GM12875 (cell line): Measurements from ENCODE around the gene EPHB2.

Experiments used
- H3K4me3 ChIP-seq: one replicate; pipeline ENCODE4 v1.5.1; 2011; ENCODE audit warnings: low read depth, low read length, control low read depth
- TF ChIP-seq, protein P1 (sequence below): IDR thresholded peaks from 2 replicates; pipeline ENCODE4 v1.5.1; 2011; ENCODE audit warnings: low read depth, mild to moderate bottlenecking, control low read depth, inconsistent platforms, low read length, moderate library complexity, borderline replicate concordance; ENCODE audit not compliant: insufficient read depth

EPHB2 gene

DNA sequence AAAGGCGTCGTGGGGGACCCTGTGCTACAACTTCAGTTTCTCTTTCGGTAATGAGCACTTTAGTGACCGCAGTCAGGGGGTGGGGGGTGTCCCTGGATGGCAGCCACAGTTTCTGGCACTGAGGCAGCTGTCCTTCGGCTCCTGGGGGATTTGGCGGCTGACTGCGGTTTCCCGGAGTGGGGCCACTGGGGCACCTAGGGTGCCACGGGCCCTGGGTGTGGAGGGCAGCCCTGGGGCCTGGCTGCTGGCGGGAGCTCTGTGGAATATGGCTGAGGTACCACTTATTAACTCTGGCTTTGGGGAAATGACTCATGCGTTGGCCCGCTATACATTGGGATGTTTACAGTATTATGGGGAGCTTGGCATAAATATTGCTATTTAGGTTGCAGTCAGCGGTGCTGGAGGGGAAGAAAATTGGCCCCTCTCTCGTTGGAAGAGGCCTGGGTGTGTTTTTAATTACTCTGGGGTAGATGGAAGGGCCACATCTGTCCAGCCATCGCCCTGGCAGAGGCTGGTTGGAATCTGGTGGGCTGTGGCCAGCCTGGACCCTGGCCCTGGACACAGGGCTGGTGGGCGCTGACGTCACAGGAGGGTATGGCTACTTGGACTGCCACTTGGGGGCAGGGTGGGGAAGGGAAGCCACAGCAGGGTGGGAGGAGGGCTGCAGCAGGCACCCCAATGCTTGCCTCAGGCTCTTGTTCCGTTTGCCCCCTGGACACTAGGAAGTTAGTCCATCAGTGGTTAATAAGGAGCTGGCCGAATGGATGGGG, 2.0 kb downstream of the EPHB2 start:
- H3K4me3 ChIP-seq = no peak overlapping the region
- TF ChIP-seq, protein P1, sequence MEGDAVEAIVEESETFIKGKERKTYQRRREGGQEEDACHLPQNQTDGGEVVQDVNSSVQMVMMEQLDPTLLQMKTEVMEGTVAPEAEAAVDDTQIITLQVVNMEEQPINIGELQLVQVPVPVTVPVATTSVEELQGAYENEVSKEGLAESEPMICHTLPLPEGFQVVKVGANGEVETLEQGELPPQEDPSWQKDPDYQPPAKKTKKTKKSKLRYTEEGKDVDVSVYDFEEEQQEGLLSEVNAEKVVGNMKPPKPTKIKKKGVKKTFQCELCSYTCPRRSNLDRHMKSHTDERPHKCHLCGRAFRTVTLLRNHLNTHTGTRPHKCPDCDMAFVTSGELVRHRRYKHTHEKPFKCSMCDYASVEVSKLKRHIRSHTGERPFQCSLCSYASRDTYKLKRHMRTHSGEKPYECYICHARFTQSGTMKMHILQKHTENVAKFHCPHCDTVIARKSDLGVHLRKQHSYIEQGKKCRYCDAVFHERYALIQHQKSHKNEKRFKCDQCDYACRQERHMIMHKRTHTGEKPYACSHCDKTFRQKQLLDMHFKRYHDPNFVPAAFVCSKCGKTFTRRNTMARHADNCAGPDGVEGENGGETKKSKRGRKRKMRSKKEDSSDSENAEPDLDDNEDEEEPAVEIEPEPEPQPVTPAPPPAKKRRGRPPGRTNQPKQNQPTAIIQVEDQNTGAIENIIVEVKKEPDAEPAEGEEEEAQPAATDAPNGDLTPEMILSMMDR = no peak

DNA sequence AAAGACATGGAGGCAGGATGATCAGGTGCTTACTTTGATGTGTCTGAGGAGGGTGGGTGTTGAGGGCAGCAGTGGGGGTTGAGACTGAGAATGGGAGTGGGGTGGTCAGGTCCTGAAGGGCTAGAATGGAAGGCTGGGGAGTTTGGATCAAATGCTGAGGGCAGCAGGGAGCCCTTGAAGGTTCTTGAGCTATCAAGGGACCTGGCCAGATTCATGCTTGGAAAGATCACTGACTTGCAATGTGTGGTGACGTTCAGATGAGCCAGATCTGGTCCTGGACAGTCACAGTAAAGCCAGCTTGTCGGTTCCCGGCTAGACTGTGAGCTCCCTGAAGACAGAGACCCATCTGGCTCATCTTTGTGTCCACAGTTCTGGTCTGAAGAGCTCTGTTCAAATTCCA, 3.8 kb downstream of the EPHB2 start:
- H3K4me3 ChIP-seq = no peak overlapping the region
- TF ChIP-seq, protein P1 = no peak

DNA sequence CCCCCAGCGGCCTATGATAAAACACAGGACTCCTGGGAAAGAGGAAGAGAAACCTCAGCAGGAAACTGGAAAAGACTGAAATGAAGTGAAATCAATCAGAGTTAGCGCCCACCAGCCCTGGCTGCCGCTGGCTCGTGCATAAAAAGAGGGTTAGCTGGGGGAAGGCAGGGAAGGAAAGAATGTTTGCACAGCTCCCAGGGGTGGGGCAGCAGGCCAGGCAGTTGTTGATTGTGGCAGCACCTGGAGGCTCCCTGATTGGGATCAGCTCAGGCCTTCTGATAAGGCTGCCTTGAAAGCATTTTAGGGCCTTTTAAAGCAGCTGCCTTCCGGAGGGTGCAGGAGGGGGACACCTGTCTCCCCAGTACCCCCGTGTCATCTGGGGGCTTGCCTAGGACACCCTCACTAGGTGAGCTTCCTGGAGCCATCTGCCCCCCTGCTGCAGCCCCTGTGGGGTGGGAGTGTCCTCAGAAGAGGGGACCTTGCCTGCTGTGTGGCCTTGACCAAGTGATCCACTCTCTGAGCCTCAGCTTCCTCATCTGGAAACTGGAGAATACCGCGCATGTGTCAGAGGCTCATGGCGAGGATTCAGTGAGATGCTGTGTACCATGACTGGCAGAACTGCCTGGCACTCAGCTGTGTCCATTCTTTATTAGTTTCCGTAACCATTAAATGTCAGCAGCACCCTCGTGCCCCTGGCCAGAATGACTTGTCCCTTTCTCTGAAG, 6.6 kb downstream of the EPHB2 start:
- TF ChIP-seq, protein P1 = no peak
- H3K4me3 ChIP-seq = no peak overlapping the region

DNA sequence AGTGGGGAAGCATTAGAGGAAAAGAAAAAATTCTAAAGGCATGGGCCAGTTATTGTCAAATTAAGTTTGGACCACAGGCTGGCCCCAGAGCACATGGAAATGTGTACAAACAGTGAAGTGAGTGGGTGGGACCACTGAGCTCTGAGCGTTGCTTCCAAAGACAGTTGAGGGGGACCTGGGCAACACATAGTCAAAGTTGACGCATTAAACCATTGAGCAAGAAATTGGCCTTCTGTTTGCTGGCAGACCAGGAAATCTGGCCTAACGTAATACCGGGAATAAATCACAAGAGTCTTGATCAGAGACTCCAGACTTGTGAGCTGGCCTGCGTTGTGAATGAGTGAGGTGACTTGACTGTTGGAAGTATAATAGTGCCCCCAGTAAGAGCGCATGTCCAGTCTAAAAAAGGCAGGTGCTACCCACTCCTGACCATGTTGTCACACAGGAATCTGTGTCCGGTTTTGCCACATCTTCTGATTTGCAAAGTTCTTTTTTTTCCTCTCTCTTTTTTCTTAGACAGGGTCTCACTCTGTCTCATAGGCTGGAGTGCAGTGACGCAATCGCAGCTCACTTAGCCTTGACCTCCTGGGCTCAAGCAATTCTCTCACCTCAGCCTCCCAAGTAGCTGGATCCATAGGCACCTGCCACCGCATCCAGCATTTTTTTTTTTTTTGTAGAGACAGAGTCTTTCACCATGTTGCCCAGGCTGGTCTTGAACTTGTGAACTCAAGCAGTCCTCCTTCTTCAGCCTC, 10.7 kb downstream of the EPHB2 start:
- no peak overlapping the region for H3K4me3 ChIP-seq
- TF ChIP-seq, protein P1 = no peak

DNA sequence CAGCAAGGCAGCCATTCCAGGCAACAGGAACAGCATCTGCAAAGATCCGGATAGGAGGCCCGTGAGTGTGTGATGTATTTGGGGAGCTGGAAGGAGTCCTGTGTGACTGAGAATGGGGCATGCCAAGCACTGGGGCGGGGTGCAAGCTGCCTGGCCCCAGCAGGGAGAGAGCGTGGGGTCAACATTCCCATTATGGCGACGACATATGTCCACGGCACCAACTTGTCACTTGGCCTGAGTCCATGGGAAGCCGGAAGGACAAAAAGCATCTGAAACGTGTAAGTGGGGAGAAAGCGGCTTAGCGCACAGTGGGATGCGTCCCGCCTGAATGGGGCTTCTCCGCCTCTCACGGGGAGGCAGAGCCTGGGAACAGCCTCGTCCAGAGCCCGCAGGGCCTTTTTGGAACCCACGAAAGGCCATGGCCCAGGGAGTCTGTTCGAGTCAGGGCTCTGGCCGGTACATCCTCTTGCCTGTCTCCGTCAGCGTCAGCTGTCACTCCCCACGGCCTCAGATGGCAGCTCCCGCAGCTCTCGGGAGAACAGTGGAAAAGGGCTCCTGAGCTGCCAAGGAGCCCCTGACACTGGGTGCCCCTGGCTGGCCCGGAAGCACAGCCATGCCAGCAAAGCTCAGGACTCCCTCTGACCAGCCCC, 12.4 kb downstream of the EPHB2 start:
- TF ChIP-seq, protein P1 = no peak
- no peak overlapping the region for H3K4me3 ChIP-seq

DNA sequence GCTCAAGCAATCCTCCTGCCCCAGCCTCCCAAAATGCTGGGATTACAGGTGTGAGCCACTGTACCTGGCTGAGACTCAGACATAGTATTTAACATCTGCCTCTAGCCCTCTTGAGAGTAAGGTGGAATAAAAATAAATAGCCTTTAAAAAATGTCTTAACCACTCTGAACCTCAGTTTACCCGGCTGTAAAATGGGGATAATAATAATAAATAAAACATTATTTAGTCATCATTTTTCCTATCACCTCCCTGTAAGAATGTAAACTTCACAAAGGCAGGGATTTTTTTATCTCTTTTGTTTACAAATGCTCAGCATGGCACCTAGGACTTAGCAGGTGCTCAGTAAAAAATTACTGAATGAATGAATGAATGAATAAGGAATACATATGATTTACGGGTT, 17.2 kb downstream of the EPHB2 start:
- H3K4me3 ChIP-seq = no peak overlapping the region
- TF ChIP-seq, protein P1 = no peak
